GM10266 (cell line): ENCODE data around the gene RHOD.

Experiments used
- DNase-seq: peaks from one replicate; pipeline ENCODE4 v3.0.0; 2012; ENCODE audit errors: extremely low spot score
- TF ChIP-seq, protein P1 (sequence below): IDR thresholded peaks from 2 replicates; pipeline ENCODE4 v1.5.1; 2012; ENCODE audit warnings: mild to moderate bottlenecking, low read depth; ENCODE audit not compliant: control insufficient read depth, insufficient read depth; ENCODE audit errors: missing control alignments

RHOD gene

DNA sequence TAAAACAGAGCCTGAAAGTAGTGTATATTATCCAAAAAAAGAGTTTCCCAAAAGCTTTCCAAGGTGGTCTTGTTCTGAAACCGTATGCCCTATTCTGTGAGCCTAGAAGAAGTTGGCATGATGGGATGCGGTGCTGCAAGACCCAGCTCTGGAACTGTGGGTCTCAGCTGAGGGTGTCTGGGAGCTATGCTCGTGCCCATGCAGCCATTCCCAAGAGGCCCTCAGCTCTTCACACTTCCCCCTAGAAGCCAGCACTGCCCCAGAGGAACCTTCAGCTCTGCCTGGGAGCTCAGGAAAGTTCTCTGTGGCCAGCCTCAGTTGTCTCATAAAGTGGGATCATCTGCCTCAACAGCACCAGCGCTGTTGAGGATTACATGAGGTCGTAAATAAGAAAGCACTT lies 40.1 kb upstream of the RHOD start:
- TF ChIP-seq, protein P1, sequence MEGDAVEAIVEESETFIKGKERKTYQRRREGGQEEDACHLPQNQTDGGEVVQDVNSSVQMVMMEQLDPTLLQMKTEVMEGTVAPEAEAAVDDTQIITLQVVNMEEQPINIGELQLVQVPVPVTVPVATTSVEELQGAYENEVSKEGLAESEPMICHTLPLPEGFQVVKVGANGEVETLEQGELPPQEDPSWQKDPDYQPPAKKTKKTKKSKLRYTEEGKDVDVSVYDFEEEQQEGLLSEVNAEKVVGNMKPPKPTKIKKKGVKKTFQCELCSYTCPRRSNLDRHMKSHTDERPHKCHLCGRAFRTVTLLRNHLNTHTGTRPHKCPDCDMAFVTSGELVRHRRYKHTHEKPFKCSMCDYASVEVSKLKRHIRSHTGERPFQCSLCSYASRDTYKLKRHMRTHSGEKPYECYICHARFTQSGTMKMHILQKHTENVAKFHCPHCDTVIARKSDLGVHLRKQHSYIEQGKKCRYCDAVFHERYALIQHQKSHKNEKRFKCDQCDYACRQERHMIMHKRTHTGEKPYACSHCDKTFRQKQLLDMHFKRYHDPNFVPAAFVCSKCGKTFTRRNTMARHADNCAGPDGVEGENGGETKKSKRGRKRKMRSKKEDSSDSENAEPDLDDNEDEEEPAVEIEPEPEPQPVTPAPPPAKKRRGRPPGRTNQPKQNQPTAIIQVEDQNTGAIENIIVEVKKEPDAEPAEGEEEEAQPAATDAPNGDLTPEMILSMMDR, result no peak
- no peak for DNase-seq

DNA sequence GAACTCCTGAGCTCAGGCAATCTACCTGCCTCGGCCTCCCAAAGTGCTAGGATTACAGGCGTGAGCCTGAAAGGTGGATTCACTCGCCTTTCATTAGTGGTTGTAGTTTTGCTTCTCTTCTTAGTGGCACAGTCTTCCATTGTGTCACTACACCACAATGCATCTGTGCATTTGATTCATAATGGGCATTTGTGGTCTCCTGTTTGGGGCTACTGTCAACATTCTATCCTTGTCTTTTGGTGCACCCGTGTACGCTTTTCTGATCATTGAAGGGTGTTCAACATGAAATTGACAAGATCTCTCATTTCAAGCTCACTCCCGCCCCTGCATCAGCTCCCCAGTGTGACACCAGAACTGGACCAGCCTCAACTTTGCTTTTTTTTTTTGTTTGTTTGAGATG lies 35.7 kb upstream of the RHOD start:
- TF ChIP-seq, protein P1, result no peak

DNA sequence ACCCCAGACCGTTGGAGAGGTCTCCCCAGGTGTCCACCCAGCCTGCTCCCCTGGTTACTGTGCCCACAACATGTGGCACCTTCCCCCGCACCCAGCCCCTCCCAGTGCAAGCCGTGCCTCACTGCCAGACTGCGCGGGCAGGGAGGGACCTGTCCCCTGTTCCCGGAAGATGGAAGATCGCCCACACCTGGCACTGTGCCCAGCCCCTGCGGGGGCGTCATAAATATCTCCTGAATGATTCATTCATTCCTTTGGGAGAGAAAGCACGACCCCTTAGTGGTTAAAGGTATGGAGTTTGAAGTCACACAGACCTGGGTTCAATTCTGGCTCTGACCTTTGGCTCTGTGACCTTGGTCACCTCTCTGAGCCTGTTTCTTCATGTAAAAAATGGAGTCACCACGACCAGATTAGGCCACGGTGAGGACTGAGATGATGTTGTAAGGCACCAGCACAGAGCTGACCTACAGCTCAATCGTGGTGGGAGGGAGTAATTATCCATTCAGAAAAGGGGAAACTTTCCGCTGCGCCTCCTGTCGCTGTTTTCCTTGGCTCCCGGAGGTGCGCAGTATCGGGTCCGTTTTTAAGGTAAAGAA lies 34.2 kb upstream of the RHOD start:
- TF ChIP-seq, protein P1, result no peak
- no peak for DNase-seq

More for the DNA sequence above, 35.7 kb upstream of the RHOD start:
- DNase-seq, result no peak

DNA sequence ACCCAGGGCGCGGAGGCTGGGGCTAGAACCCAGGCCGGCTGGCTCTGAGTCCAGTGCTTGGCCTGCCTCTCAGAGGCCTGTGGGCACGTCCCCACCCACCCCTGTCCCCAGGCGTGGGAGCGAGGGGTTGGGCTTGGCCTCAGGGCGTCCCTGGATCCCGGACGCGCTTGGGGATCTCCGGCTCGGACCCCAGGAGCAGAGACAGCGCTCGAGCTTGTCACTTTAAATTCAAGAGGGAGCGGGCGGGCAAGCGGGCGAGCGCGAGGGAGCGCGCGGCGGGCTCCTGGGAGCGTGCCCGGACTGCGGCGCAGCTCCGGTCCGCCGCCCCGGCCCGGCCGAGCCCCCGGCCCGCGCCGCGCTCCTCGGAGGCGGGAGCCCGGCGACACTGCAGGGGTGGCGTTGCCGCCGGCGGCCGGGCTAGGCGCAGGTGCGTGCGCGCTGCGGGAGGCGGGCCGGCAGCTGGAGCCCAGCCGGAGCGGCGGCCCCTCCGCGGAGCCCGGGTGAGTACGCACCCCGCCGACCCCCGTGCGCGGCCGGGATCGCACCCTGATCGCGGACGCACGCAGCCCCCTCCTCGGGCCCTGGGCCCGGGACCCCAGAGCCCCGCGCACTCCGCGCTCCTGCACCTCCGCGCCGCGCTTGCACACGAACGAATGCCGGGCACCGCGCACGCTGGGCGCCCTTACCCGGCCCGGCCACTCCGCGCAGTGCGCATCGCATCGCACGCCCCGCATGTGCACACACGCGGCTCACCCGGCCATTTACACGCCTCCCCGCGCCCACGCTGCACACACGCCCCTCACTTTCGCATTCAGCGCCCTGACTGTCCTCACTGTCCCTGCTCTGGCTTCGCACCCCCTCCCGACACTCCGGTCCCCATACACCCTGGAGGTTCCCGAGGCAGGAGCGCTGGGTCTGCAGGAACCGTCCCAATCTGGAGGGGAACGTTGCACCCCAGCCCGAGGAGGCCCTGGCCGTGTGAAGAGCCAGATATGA lies 33.4 kb upstream of the RHOD start, which contains the start of gene SYT12:
Gene SYT12, plus strand, starts transcription at position 174 of the 996 bp plus-strand sequence. CDS start 7,011 bp downstream, outside the sequence.
- no peak for DNase-seq
- TF ChIP-seq, protein P1, result no peak

DNA sequence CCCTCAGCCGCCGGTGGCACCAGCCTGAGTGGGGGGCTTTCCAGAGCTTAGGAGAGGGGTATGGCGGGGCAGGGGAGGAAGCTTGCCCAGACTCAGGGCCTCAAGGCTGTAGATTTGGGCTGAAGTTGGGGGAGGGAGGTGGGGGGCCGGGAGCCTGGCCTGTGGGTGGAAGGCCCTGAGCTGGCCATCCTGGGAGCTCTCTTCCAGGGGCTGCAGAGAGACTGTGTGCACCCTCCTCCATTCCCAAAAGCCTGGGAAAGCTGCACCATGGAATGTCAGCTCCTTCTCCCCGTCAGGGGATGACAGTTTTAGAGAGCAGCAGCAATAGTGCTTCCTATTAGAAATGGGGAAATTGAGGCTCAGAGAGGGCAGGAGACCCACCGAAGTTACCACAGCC lies 32.7 kb upstream of the RHOD start:
- DNase-seq, result no peak

DNA sequence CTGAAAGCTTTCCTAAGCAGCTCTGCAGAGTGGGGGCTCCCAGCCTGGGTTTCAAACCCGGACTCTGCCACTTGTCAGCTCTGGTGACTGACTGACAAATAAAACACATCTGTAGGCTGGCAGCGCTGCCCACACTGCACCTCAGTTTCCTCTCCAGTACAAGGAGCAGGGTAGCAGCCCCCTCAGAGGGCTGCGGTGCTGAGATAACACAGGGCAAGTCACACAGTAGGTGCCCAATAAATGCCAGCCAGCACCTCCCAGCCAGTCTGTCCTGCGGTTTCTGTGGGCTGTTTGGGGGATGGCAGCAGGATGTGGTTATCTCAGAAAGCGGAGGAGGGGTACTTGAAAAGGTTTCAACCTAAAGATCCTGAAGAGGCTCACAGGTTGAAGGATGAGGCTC lies 32.2 kb upstream of the RHOD start:
- no peak for DNase-seq
- TF ChIP-seq, protein P1, result no peak

More for the DNA sequence above, 32.7 kb upstream of the RHOD start:
- TF ChIP-seq, protein P1, result no peak
